HepG2 (cell line): ENCODE data around the gene SLC35F4. TPM values are rescaled to one million over a fixed set of nuclear protein-coding genes. Genes with fewer than 3 reads are reported as not detected.

Experiments used
- ATAC-seq: fragments of 200-7000 bp; cut with Tn5 transposase; 3 replicates; pipeline ENCODE4 v1.9.1; 2020; ENCODE audit warnings: mild to moderate bottlenecking, moderate library complexity
- BruUV-seq: library from RNA; stranded (reverse); fragments of 400-500 nt; replicated peaks from 2 replicates; lab custom pipeline; 2021; lab: Mats Ljungman, UMichigan
- CTCF ChIA-PET: fragments of 300-600 bp; formaldehyde crosslinking; extraction: SDS; loops from one replicate; lab custom pipeline; 2021; ENCODE audit warnings: low total read pairs, inconsistent platforms, low intra/inter-chr PET ratio; lab: Yijun Ruan, JAX
- POLR2A ChIA-PET: fragments of 350-600 bp; sonication (Branson Sonifier 250); formaldehyde crosslinking; loops from one replicate; lab custom pipeline; 2020; ENCODE audit warnings: antibody characterized with exemption, inconsistent platforms; lab: Yijun Ruan, JAX
- DNase-seq: peaks from one replicate; pipeline ENCODE4 v3.0.0-alpha.2; 2015; ENCODE audit warnings: low spot score
- FAIRE-seq: peaks from 3 replicates; lab custom pipeline; 2011; peaks lifted over from hg19 to GRCh38; lab: Jason Lieb, UNC
- H2AFZ ChIP-seq: one replicate; pipeline ENCODE4 v1.6.1; 2011; ENCODE audit warnings: low read length, inconsistent platforms
- H3K27ac ChIP-seq: fragments of 300-600 bp; 3 replicates; pipeline ENCODE4 v1.8.0; 2011; ENCODE audit warnings: mixed run types, mild to moderate bottlenecking, mixed read lengths, low read length, inconsistent platforms; ENCODE audit not compliant: insufficient read depth; ENCODE audit errors: extremely low read length
- H3K27me3 ChIP-seq, 2 experiments: fragments of 200-600 bp in 1 of 2; 2 replicates in 1 of 2; 3 replicates in 1 of 2; pipeline versions ENCODE4 v1.6.0 to v1.8.0; 2011; ENCODE audit warnings: low read length in 2 of 2, mild to moderate bottlenecking in 2 of 2, moderate library complexity in 2 of 2, inconsistent platforms in 1 of 2; ENCODE audit not compliant: insufficient read depth in 2 of 2, control insufficient read depth in 1 of 2
- H3K36me3 ChIP-seq, 2 experiments: fragments of 200-600 bp in 1 of 2; replicated peaks in 1 of 2; 2 replicates in 1 of 2; 3 replicates in 1 of 2; pipeline versions ENCODE4 v1.5.1 to v1.8.0; 2011; ENCODE audit warnings: low read length in 2 of 2, inconsistent platforms in 1 of 2; ENCODE audit not compliant: insufficient read depth in 2 of 2, control insufficient read depth in 1 of 2
- H3K4me1 ChIP-seq: 2 replicates; pipeline ENCODE4 v1.5.1; 2012; ENCODE audit warnings: low read length, inconsistent platforms; ENCODE audit not compliant: insufficient read depth
- H3K4me2 ChIP-seq: 2 replicates; pipeline ENCODE4 v1.6.0; 2011; ENCODE audit warnings: low read depth, low read length, inconsistent platforms
- H3K4me3 ChIP-seq, 3 experiments: fragments of 200-600 bp in 1 of 3; sonication (generic), shearing (Covaris generic) in 1 of 3; replicated peaks in 1 of 3; 2 replicates each; pipeline ENCODE4 v1.5.1; 2011 to 2016; ENCODE audit warnings: low read length in 3 of 3, inconsistent platforms in 2 of 3, low read depth in 2 of 3, mild to moderate bottlenecking in 2 of 3, control low read depth in 1 of 3, mixed read lengths in 1 of 3; ENCODE audit not compliant: insufficient read depth in 1 of 3
- H3K79me2 ChIP-seq: one replicate; pipeline ENCODE4 v1.6.1; 2011; ENCODE audit warnings: low read length, inconsistent platforms; ENCODE audit not compliant: insufficient read depth
- H3K9ac ChIP-seq: 2 replicates; pipeline ENCODE4 v1.6.0; 2011; ENCODE audit warnings: mild to moderate bottlenecking, low read depth, low read length, inconsistent platforms; ENCODE audit not compliant: insufficient read depth
- H3K9me3 ChIP-seq: 2 replicates; pipeline ENCODE4 v1.5.1; 2012; ENCODE audit warnings: mild to moderate bottlenecking, low read length
- H4K20me1 ChIP-seq: 2 replicates; pipeline ENCODE4 v1.6.0; 2011; ENCODE audit warnings: inconsistent platforms, mild to moderate bottlenecking, low read length, moderate library complexity; ENCODE audit not compliant: insufficient read depth
- AFF4 ChIP-seq: sonication (generic); formaldehyde crosslinking; IDR thresholded peaks from 2 replicates; pipeline ENCODE4 v1.4.0; 2020; ENCODE audit warnings: missing genetic modification reagents
- EHMT2 ChIP-seq: fragments of 200-600 bp; sonication (generic); IDR thresholded peaks from 2 replicates; pipeline ENCODE4 v1.7.0; 2017; ENCODE audit warnings: antibody characterized with exemption, low read depth, low read length, borderline replicate concordance
- FLYWCH1 ChIP-seq: sonication (generic); formaldehyde crosslinking; IDR thresholded peaks from 2 replicates; pipeline ENCODE4 v1.8.1; 2023; ENCODE audit warnings: mild to moderate bottlenecking, missing genetic modification reagents
- HES4 ChIP-seq: sonication (generic); formaldehyde crosslinking; IDR thresholded peaks from 2 replicates; pipeline ENCODE4 v1.9.0; 2021; ENCODE audit warnings: mild to moderate bottlenecking, missing genetic modification reagents, borderline replicate concordance
- NFYC ChIP-seq: IDR thresholded peaks from 2 replicates; pipeline ENCODE4 v1.6.1; 2016; ENCODE audit warnings: missing genetic modification reagents, missing compliant biosample characterization
- RFX3 ChIP-seq: IDR thresholded peaks from 2 replicates; pipeline ENCODE4 v1.6.1; 2016; ENCODE audit warnings: missing biosample characterization, missing genetic modification reagents
- WGBS: methylation state at CpG from one replicate; pipeline ENCODE4 v1.1.6; 2017; ENCODE audit warnings: low lambda C conversion rate; 5-methylcytosine and 5-hydroxymethylcytosine counted together
- in situ Hi-C: cut with HindIII; loops from 2 replicates; pipeline ENCODE4 v1.10.0; 2017; ENCODE audit warnings: low pct_unique_long_range_greater_than_20kb; ENCODE audit not compliant: extremely low pct_ligation_motif_present
- intact Hi-C: fragments of 100-400 bp; cut with micrococcal nuclease; formaldehyde crosslinking; loops from one replicate; pipeline ENCODE4 v1.10.0; 2022; ENCODE audit not compliant: unreplicated experiment
- polyA plus RNA-seq, 8 experiments: library from polyadenylated mRNA; depleted of rRNA in 3 of 8; stranded (reverse) in 7 of 8; unstranded in 1 of 8; fragments of >200 nt; fragmentation: Illumina TruSeq in 4 of 8; extraction: Trizol in 4 of 8; gene quantifications; 2 replicates each; pipeline versions ENCODE4 v1.2.1 to v1.2.3, GENCODE V29; 2011 to 2016; ENCODE audit warnings: low read depth in 4 of 8, missing spikeins in 1 of 8, mixed read lengths in 1 of 8; ENCODE audit not compliant: insufficient read depth in 1 of 8
- total RNA-seq, 5 experiments: library from RNA; depleted of rRNA; stranded (reverse); fragments of >200 nt; fragmentation: Illumina TruSeq; extraction: Trizol; gene quantifications; 2 replicates each; pipeline ENCODE4 v1.2.3, GENCODE V29; 2016; ENCODE audit warnings: low read depth in 1 of 5
- TF ChIP-seq, protein P1 (sequence below): sonication (generic); formaldehyde crosslinking; IDR thresholded peaks from 2 replicates; pipeline ENCODE4 v1.4.0; 2020; ENCODE audit warnings: missing genetic modification reagents

Gene SLC35F4
- total and polyA plus RNA-seq, 2 of the 13 experiments (the other 11 are each of a cell fraction or from before 2014, with no cell fraction given), result not detected

- no peak overlapping the region for H3K4me3 ChIP-seq
- H3K9me3 ChIP-seq, result no peaks in the 10 kb centered on the region
- no peak overlapping the region for H3K27ac ChIP-seq
- no peaks in the 10 kb centered on the region for H3K36me3 ChIP-seq
- FAIRE-seq (no peak), ATAC-seq (no peak), DNase-seq (no peak)
- ChIA-PET CTCF (no interaction called here), POLR2A (no interaction called here)
- intact Hi-C loops (no loop called here), in situ Hi-C loops (no loop called here)
- H3K4me1 ChIP-seq, result no peaks in the 10 kb centered on the region
- H4K20me1 ChIP-seq, result no peaks in the 10 kb centered on the region
- no peaks in the 10 kb centered on the region for H3K27me3 ChIP-seq
- no peak overlapping the region for H3K9ac ChIP-seq
- BruUV-seq, result no TSS peak
- no peak overlapping the region for H3K4me2 ChIP-seq
- no peak overlapping the region for H2AFZ ChIP-seq
- WGBS, result 3% methylated on average over 4 of the region's 4 CpGs
- no peak for TF ChIP-seq FLYWCH1 (CRISPR knock-in tag)
- no peak for TF ChIP-seq AFF4
- TF ChIP-seq EHMT2, result no peak
- TF ChIP-seq RFX3 (CRISPR knock-in tag), result no peak
- TF ChIP-seq, protein P1, sequence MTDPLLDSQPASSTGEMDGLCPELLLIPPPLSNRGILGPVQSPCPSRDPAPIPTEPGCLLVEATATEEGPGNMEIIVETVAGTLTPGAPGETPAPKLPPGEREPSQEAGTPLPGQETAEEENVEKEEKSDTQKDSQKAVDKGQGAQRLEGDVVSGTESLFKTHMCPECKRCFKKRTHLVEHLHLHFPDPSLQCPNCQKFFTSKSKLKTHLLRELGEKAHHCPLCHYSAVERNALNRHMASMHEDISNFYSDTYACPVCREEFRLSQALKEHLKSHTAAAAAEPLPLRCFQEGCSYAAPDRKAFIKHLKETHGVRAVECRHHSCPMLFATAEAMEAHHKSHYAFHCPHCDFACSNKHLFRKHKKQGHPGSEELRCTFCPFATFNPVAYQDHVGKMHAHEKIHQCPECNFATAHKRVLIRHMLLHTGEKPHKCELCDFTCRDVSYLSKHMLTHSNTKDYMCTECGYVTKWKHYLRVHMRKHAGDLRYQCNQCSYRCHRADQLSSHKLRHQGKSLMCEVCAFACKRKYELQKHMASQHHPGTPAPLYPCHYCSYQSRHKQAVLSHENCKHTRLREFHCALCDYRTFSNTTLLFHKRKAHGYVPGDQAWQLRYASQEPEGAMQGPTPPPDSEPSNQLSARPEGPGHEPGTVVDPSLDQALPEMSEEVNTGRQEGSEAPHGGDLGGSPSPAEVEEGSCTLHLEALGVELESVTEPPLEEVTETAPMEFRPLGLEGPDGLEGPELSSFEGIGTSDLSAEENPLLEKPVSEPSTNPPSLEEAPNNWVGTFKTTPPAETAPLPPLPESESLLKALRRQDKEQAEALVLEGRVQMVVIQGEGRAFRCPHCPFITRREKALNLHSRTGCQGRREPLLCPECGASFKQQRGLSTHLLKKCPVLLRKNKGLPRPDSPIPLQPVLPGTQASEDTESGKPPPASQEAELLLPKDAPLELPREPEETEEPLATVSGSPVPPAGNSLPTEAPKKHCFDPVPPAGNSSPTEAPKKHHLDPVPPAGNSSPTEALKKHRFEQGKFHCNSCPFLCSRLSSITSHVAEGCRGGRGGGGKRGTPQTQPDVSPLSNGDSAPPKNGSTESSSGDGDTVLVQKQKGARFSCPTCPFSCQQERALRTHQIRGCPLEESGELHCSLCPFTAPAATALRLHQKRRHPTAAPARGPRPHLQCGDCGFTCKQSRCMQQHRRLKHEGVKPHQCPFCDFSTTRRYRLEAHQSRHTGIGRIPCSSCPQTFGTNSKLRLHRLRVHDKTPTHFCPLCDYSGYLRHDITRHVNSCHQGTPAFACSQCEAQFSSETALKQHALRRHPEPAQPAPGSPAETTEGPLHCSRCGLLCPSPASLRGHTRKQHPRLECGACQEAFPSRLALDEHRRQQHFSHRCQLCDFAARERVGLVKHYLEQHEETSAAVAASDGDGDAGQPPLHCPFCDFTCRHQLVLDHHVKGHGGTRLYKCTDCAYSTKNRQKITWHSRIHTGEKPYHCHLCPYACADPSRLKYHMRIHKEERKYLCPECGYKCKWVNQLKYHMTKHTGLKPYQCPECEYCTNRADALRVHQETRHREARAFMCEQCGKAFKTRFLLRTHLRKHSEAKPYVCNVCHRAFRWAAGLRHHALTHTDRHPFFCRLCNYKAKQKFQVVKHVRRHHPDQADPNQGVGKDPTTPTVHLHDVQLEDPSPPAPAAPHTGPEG (CRISPR knock-in tag), result no peak
- no peak for TF ChIP-seq HES4 (CRISPR knock-in tag)
- no peak for TF ChIP-seq NFYC (CRISPR knock-in tag)
- H3K79me2 ChIP-seq, result no peaks in the 10 kb centered on the region
These were observed 297.3 kb downstream of the SLC35F4 start for GRCh38 chr14:57568554-57568953.
